NT2/D1 (cell line): ENCODE results near the gene NME7.

Experiments used
- DNase-seq: peaks from one replicate; pipeline ENCODE4 v3.0.0-alpha.2; 2011; ENCODE audit warnings: low read depth, low spot score
- H3K27me3 ChIP-seq: 2 replicates; pipeline ENCODE4 v1.6.0; 2011; ENCODE audit warnings: mild to moderate bottlenecking; ENCODE audit not compliant: insufficient read length, insufficient read depth
- H3K36me3 ChIP-seq: 2 replicates; pipeline ENCODE4 v1.6.1; 2011; ENCODE audit warnings: mild to moderate bottlenecking, low read length, mixed read lengths; ENCODE audit not compliant: insufficient read depth, insufficient read length
- H3K4me1 ChIP-seq: 2 replicates; pipeline ENCODE4 v1.5.1; 2011; ENCODE audit not compliant: insufficient read depth, insufficient read length
- H3K4me3 ChIP-seq: 2 replicates; pipeline ENCODE4 v1.5.1; 2011; ENCODE audit warnings: low read depth; ENCODE audit not compliant: insufficient read length
- H3K9ac ChIP-seq: 2 replicates; pipeline ENCODE4 v1.6.0; 2011; ENCODE audit warnings: low read depth; ENCODE audit not compliant: insufficient read length
- H3K9me3 ChIP-seq: 2 replicates; pipeline ENCODE4 v1.5.1; 2011; ENCODE audit warnings: mild to moderate bottlenecking, low read length; ENCODE audit not compliant: insufficient read depth
- SUZ12 ChIP-seq: IDR thresholded peaks from 2 replicates; pipeline ENCODE4 v1.6.1; 2011; ENCODE audit not compliant: insufficient read length, insufficient read depth; ENCODE audit errors: extremely low read depth
- YY1 ChIP-seq: IDR thresholded peaks from 2 replicates; pipeline ENCODE4 v1.6.1; 2011; ENCODE audit not compliant: insufficient read length, insufficient read depth
- ZNF274 ChIP-seq: IDR thresholded peaks from 2 replicates; pipeline ENCODE4 v1.6.1; 2011; ENCODE audit warnings: mild to moderate bottlenecking, low read depth, low read length

Gene NME7

DNA sequence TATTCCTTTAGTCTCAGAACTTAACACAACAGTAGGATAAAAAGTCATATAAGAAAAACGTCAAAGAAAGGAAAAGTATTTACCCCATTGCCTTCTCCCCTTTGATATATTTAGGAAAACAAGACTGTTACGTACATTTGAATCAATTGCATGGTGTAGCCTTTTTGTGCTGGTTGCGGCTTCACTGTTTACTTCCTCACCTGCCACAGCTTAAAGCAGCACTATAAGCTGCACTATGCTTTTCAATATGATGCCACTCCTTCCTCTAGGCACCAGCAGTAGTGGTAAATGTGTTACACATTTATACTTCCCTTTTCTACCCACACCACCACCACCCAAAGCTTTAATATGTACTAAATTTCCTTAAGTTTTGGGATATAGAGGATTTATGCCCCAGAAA is 150.0 kb downstream of the NME7 start:
- DNase-seq = no peak
- no peaks in the 10 kb centered on the region for H3K27me3 ChIP-seq
- H3K9me3 ChIP-seq = peaks cover 14% of the 10 kb centered on the region; the same call in 1 of the 2 replicates
- TF ChIP-seq YY1 (no peak), SUZ12 (no peak), ZNF274 (no peak)
- no peak overlapping the region for H3K9ac ChIP-seq
- no peak overlapping the region for H3K4me3 ChIP-seq
- H3K4me1 ChIP-seq = no peaks in the 10 kb centered on the region
- H3K36me3 ChIP-seq = peaks cover 2% of the 10 kb centered on the region

DNA sequence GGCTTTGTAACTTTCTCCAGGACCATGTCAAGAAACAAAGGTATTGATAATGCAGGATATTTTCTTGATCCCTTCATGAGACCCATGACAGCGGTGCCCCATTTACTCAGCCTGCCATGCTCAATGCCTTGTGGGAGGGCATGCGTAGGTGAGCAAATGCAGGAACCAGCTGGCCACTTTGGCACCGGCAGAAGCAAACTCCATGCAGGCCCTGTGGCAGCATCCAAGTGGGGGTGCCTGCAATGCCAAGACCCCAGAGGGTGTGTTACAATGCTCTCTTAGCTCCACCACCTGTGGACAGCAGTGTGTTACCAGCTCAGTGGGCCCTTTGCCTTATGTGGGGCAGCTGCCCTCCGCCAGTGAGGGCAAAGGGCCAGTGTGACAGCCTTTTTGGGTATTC is 153.0 kb downstream of the NME7 start:
- Histone ChIP-seq H3K9me3 (peaks cover 14% of the 10 kb centered on the region; the same call in 1 of the 2 replicates), H3K4me3 (no peak overlapping the region), H3K4me1 (no peaks in the 10 kb centered on the region), H3K9ac (no peak overlapping the region), H3K36me3 (peaks cover 2% of the 10 kb centered on the region), H3K27me3 (no peaks in the 10 kb centered on the region)
- TF ChIP-seq ZNF274 (no peak), SUZ12 (no peak), YY1 (no peak)
- DNase-seq = no peak

DNA sequence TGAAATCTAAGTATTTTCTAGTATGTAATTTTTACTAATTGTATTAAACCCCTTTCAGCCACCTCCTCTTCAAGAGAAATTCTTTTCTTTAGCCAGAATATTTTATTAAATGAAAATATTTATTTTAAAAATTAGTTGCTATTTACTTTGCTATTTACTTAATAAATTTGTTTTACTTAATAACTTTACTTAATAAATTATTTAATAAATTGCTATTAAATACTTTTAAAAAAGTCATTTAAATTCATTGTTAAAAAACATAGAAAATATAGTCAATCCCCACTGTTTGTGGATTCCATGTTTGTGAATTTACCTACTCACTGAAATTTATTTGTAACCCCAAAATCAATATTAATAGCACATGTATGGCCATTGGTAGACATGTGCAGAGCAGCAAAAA is 155.5 kb downstream of the NME7 start:
- H3K4me1 ChIP-seq = no peaks in the 10 kb centered on the region
- H3K9me3 ChIP-seq = peaks cover 14% of the 10 kb centered on the region; the same call in 1 of the 2 replicates
- no peak for DNase-seq
- H3K27me3 ChIP-seq = no peaks in the 10 kb centered on the region
- H3K9ac ChIP-seq = no peak overlapping the region
- H3K4me3 ChIP-seq = no peak overlapping the region
- H3K36me3 ChIP-seq = peaks cover 2% of the 10 kb centered on the region
- no peak for TF ChIP-seq SUZ12
- no peak for TF ChIP-seq YY1
- no peak for TF ChIP-seq ZNF274

DNA sequence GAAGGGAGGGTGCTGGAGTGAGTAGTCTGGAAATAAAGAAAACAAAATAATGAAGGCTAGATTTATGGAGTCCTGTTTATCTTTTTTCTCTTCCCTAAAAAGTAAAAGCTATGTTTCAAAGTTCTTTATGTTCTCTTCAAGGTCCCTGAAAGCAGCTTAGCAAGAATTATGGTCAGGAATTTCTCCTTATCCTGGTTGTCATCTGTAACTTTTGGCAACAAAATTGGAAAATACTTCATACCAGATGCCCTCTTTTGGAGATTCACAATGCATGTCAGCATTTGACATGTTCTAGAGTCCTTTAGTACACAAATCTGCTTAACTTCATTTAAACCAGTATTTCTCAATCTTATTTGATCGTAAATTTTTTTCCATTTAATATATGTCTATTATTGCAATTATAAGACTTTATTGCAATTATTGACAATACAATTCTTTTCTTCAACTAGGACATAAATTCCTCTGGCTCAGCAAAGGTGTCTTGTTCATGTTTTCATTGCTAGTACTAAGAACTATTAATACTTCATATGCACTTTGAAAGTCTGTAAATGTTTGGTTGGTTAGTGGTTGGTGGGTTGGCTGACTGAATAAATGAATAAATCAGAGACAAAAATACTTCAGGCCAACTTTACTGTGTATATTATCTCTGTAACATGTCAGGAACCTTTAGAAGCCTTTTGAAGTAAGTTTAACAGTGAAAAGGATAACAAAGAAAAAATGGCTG is 159.6 kb downstream of the NME7 start:
- no peak overlapping the region for H3K4me3 ChIP-seq

DNA sequence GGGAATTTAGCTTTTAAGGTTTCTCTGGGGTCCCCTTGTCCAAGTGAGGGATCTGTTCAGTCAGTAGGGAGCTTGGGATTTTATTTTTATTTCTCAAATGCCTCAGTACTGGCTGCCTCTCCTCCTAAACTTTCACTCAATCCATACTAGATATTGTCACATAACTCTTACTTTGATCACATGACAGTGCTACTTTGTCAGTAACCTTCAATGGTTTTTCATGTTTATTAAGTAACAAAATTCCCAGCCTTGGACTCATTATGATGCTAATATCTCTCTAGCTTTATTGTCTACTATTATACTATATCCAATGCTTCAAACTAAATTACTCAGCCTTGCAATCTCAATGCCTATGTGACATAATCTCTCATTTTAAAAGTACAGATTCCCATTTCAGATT is 163.4 kb downstream of the NME7 start:
- Histone ChIP-seq H3K27me3 (no peaks in the 10 kb centered on the region), H3K4me1 (no peaks in the 10 kb centered on the region), H3K4me3 (no peak overlapping the region), H3K9me3 (no peaks in the 10 kb centered on the region), H3K36me3 (no peaks in the 10 kb centered on the region), H3K9ac (no peak overlapping the region)
- DNase-seq = no peak
- TF ChIP-seq SUZ12 = no peak
- TF ChIP-seq YY1 = no peak
- TF ChIP-seq ZNF274 = no peak

More for the DNA sequence above, 159.6 kb downstream of the NME7 start:
- TF ChIP-seq ZNF274 (no peak), YY1 (no peak), SUZ12 (no peak)
- Histone ChIP-seq H3K4me1 (no peaks in the 10 kb centered on the region), H3K9me3 (no peaks in the 10 kb centered on the region), H3K9ac (no peak overlapping the region), H3K27me3 (no peaks in the 10 kb centered on the region), H3K36me3 (no peaks in the 10 kb centered on the region)
- no peak for DNase-seq

DNA sequence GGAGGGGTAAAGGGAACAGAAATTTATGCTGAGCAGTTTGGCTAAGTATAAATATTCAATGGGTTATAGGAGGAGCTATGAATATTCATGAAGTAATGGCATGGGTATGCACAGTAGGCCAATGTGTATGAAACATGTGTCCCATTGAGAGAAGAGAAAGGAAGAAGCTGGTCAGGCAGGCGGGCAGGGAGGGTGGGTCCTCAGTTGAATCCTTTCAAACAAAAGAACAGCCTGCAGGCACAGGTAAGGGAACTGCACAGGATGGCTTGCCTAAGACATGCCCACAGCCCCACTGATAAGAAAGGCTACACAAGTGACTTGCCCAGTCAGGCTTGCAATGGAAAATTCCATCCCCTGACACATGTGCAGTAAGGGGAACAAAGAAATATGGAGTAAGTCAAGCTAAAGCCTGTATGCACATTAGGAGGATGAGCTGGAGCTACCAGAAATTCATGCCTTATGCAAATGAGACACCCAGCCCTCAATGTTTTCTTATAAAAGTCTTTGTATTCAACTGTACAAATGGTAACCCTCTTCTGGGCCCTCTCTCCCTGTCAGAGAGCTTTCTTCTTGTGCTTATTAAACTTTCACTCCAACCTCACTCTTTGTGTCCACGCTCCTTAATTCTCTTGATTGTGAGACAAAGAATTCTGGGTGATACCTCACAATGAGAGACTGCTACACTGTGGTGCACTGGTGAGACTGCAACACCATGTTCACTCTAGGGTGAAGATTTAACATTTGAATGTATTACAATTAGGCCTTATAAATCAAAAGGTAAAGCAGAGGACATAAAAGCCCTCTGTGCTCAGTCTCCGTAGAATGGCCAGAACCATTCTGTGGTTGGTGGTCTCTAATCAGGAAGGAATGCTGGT is 164.6 kb downstream of the NME7 start:
- Histone ChIP-seq H3K27me3 (no peaks in the 10 kb centered on the region), H3K9ac (no peak overlapping the region), H3K36me3 (no peaks in the 10 kb centered on the region), H3K9me3 (peaks cover under 1% of the 10 kb centered on the region; the same call in 1 of the 2 replicates), H3K4me1 (no peaks in the 10 kb centered on the region), H3K4me3 (no peak overlapping the region)
- DNase-seq = no peak
- TF ChIP-seq ZNF274 (no peak), SUZ12 (no peak), YY1 (no peak)

DNA sequence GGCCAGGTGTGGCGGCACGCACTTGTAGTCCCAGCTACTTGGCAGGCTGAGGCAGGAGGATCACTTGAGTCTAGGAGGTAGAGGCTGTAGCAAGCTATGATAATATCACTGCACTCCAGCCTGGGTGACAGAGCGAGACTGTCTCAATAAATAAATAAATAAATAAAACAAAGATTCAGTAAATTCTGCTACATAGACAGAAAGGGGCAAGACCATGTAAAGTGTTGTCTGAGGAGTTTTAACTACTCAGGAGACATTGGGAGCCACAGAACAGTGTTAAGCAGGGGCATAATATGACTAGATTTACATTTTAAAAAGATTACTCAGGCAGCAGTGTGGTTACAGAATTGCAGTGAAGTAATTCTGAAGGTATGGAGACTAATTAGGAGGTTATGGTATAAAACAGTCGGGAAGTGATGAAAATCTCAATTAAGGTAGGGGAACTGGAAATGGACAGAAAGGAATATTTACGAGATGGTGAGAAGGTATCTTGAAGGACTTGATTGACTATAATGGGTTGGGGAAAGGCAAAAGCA is 166.4 kb downstream of the NME7 start:
- Histone ChIP-seq H3K4me1 (no peaks in the 10 kb centered on the region), H3K36me3 (no peaks in the 10 kb centered on the region), H3K27me3 (no peaks in the 10 kb centered on the region), H3K9ac (no peak overlapping the region), H3K9me3 (peaks cover 12% of the 10 kb centered on the region; the same call in 1 of the 2 replicates), H3K4me3 (no peak overlapping the region)
- TF ChIP-seq YY1 (no peak), SUZ12 (no peak), ZNF274 (no peak)
- DNase-seq = no peak
